Stomach (tissue), 4 donors: Measurements from ENCODE around the gene E2F2.

ENCODE experiments used
- EP300 ChIP-seq: sonication (generic); formaldehyde crosslinking; IDR thresholded peaks from one replicate; pipeline ENCODE4 v1.6.1; 2017; ENCODE audit warnings: antibody characterized with exemption
- POLR2A ChIP-seq, 4 donors: fragments of 450-650 bp; IDR thresholded peaks; one replicate each; pipeline ENCODE4 v1.6.1; 2016; ENCODE audit warnings: antibody characterized with exemption in 4 of 4, control low read depth in 2 of 4, mild to moderate bottlenecking in 1 of 4, moderate library complexity in 1 of 4
- POLR2AphosphoS5 ChIP-seq, 3 donors: sonication (generic); formaldehyde crosslinking; IDR thresholded peaks; one replicate each; pipeline ENCODE4 v1.6.1; 2016; ENCODE audit warnings: antibody characterized with exemption in 3 of 3
- TF ChIP-seq, protein P1 (sequence below), 7 experiments: fragments of 450-650 bp in 4 of 7; fragments of 200-600 bp in 3 of 7; sonication (generic) in 3 of 7; IDR thresholded peaks; one replicate each; pipeline ENCODE4 v1.5.1; 2016 to 2019; ENCODE audit warnings: antibody characterized with exemption in 7 of 7, control low read depth in 2 of 7, mild to moderate bottlenecking in 1 of 7

GRCh38 chr1:23543707-23544443 lies 12.8 kb upstream of the E2F2 start:
- TF ChIP-seq POLR2A (IDR thresholded peaks at IDR 0.05): no peak
- TF ChIP-seq, protein P1, sequence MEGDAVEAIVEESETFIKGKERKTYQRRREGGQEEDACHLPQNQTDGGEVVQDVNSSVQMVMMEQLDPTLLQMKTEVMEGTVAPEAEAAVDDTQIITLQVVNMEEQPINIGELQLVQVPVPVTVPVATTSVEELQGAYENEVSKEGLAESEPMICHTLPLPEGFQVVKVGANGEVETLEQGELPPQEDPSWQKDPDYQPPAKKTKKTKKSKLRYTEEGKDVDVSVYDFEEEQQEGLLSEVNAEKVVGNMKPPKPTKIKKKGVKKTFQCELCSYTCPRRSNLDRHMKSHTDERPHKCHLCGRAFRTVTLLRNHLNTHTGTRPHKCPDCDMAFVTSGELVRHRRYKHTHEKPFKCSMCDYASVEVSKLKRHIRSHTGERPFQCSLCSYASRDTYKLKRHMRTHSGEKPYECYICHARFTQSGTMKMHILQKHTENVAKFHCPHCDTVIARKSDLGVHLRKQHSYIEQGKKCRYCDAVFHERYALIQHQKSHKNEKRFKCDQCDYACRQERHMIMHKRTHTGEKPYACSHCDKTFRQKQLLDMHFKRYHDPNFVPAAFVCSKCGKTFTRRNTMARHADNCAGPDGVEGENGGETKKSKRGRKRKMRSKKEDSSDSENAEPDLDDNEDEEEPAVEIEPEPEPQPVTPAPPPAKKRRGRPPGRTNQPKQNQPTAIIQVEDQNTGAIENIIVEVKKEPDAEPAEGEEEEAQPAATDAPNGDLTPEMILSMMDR (IDR thresholded peaks at IDR 0.05): no peak
- TF ChIP-seq POLR2AphosphoS5 (IDR thresholded peaks at IDR 0.05): no peak
- no peak for TF ChIP-seq EP300
